Germinal center (tissue), 1 donor: ENCODE data around the gene PITPNC1.
"Not testable (repeated sequence)": the region's sequence is repeated elsewhere in the genome, so short reads cannot be mapped to it uniquely, and the experiment has no call there.

Experiments used
- DNase-seq: peaks from one replicate; pipeline ENCODE4 v3.0.0; 2012; ENCODE audit warnings: mixed read lengths, low spot score

The PITPNC1 gene

GRCh38 chr17:67624886-67625656, 248.0 kb downstream of the PITPNC1 start:
- DNase-seq: no peak

- DNase-seq: no peak
These were observed 248.9 kb downstream of the PITPNC1 start for GRCh38 chr17:67625971-67626370.

GRCh38 chr17:67628580-67629013, 251.5 kb downstream of the PITPNC1 start:
- DNase-seq: peak; percentile 23

- peak; percentile 27 for DNase-seq
These were observed 252.9 kb downstream of the PITPNC1 start for GRCh38 chr17:67629971-67630320.

- not testable (repeated sequence) for DNase-seq
These were observed 253.8 kb downstream of the PITPNC1 start for GRCh38 chr17:67630836-67631235.

- no peak for DNase-seq
These were observed 255.1 kb downstream of the PITPNC1 start for GRCh38 chr17:67632141-67632540.

- no peak for DNase-seq
These were observed 256.7 kb downstream of the PITPNC1 start for GRCh38 chr17:67633751-67634211.

GRCh38 chr17:67635681-67636080, 258.6 kb downstream of the PITPNC1 start:
- no peak for DNase-seq

- no peak for DNase-seq
These were observed 259.2 kb downstream of the PITPNC1 start for GRCh38 chr17:67636312-67636711.

GRCh38 chr17:67636834-67637520, 259.9 kb downstream of the PITPNC1 start:
- no peak for DNase-seq

GRCh38 chr17:67637901-67638641, 261.0 kb downstream of the PITPNC1 start:
- no peak for DNase-seq

- DNase-seq: no peak
These were observed 261.8 kb downstream of the PITPNC1 start for GRCh38 chr17:67638871-67639270.

GRCh38 chr17:67639555-67639954, 262.5 kb downstream of the PITPNC1 start:
- no peak for DNase-seq

GRCh38 chr17:67639979-67640378, 262.9 kb downstream of the PITPNC1 start:
- DNase-seq: no peak

- no peak for DNase-seq
These were observed 265.4 kb downstream of the PITPNC1 start for GRCh38 chr17:67642488-67642887.

- no peak for DNase-seq
These were observed 267.0 kb downstream of the PITPNC1 start for GRCh38 chr17:67644061-67644460.

- not testable (repeated sequence) for DNase-seq
These were observed 268.1 kb downstream of the PITPNC1 start for GRCh38 chr17:67645195-67645594.

- DNase-seq: no peak
These were observed 269.4 kb downstream of the PITPNC1 start for GRCh38 chr17:67646472-67646871.

- no peak for DNase-seq
These were observed 270.4 kb downstream of the PITPNC1 start for GRCh38 chr17:67647482-67647881.

GRCh38 chr17:67648032-67648905, 271.2 kb downstream of the PITPNC1 start:
- DNase-seq: no peak

GRCh38 chr17:67648906-67649295, 271.8 kb downstream of the PITPNC1 start:
- DNase-seq: not testable (repeated sequence)

- DNase-seq: no peak
These were observed 272.8 kb downstream of the PITPNC1 start for GRCh38 chr17:67649891-67650290.
